ENCODE results near the gene ZBTB8A. TPM values are rescaled to one million over a fixed set of nuclear protein-coding genes. Genes with fewer than 3 reads are reported as not detected.

The ZBTB8A gene
- total and polyA plus RNA-seq, 10 of the 15 experiments (the other 5 are each of a cell fraction or from before 2014, with no cell fraction given), result 0.48 to 4.7 (median 2.4) TPM

DNA sequence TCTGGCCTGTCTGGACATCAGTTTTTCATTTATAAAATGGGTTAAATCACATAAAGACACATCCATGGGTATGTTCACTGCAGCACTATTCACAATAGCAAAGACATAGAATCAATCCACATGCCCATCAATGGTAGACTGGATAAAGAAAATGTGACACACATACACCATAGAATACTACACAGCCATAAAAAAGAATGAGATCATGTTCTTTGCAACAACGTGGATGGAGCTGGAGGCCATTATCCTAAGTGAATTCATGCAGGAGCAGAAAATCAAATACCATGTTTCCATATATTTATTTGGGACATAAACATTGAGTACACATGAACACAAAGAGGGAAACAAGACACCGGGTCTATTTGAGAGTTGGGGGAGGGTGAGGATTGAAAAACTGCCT is 83.0 kb downstream of the ZBTB8A start:
- Histone ChIP-seq H4K20me1 (ENCODE audit: control insufficient read depth, insufficient read depth) (no peaks in the 10 kb centered on the region), H3K9me3 (replicated peaks; ENCODE audit: control insufficient read depth, insufficient read depth, low read length) (peaks cover 4% of the 10 kb centered on the region), H3K79me2 (ENCODE audit: control insufficient read depth, insufficient read depth, low read length) (peaks cover 22% of the 10 kb centered on the region), H3K27ac (ENCODE audit: control insufficient read depth, insufficient read depth) (no peak overlapping the region), H3K27me3 (replicated peaks in 1 of 2; ENCODE audit: control insufficient read depth in 2 of 2, insufficient read depth in 2 of 2, low read length in 1 of 2) (no peaks in the 10 kb centered on the region), H3K36me3 (ENCODE audit: control insufficient read depth in 2 of 2, insufficient read depth in 2 of 2, low read length in 1 of 2) (peaks cover 0 to 16% of the 10 kb centered on the region in 2 experiments), H3K4me2 (ENCODE audit: control insufficient read depth, insufficient read depth) (no peak overlapping the region), H3K9ac (ENCODE audit: control insufficient read depth, insufficient read depth, low read length) (no peak overlapping the region), H3K4me3 (no peak overlapping the region), H3K4me1 (ENCODE audit: control insufficient read depth, insufficient read depth, low read length) (peaks cover 49% of the 10 kb centered on the region), H2AFZ (ENCODE audit: control insufficient read depth, low read depth, low read length) (no peak overlapping the region)
- FAIRE-seq, result no peak
- intact Hi-C loops (cut with micrococcal nuclease; ENCODE audit: unreplicated experiment) (no loop called here), in situ Hi-C loops (cut with MboI) (no loop called here)
- DNase-seq (ENCODE audit: low read depth, low spot score), result no peak
- no TSS peak for BruUV-seq (replicated peaks)
- ChIA-PET SMC1A (ENCODE audit: uncharacterized antibody, unreplicated experiment) (interaction anchor here (0.7 to 0.9 kb wide), 2 partner anchors 102 to 347 kb away, joined by 3 read pairs; no protein-coding TSS in a partner anchor), RAD21 (ENCODE audit: unreplicated experiment) (interaction anchor here (0.6 to 1.2 kb wide), 2 partner anchors 27 to 102 kb away, joined by 3 to 4 read pairs; no protein-coding TSS in a partner anchor), POLR2A (interaction anchor here (0.9 kb wide), 1 partner anchor 25 kb away, joined by 3 read pairs; no protein-coding TSS in a partner anchor), CTCF (interaction anchor here (0.8 to 1.3 kb wide), 2 partner anchors 18 to 102 kb away, joined by 3 to 4 read pairs; no protein-coding TSS in a partner anchor)
- no peak for ATAC-seq
- 86% methylated on average over 2 of the region's 2 CpGs for WGBS (ENCODE audit: insufficient coverage, insufficient replicate concordance, low lambda C conversion rate, missing lambda C conversion rate)
- TF ChIP-seq PAX8 (IDR thresholded peaks at IDR 0.05), result no peak
- TF ChIP-seq SKIL (IDR thresholded peaks at IDR 0.05; ENCODE audit: low read depth, poor library complexity, severe bottlenecking), result no peak
- TF ChIP-seq, protein P1, sequence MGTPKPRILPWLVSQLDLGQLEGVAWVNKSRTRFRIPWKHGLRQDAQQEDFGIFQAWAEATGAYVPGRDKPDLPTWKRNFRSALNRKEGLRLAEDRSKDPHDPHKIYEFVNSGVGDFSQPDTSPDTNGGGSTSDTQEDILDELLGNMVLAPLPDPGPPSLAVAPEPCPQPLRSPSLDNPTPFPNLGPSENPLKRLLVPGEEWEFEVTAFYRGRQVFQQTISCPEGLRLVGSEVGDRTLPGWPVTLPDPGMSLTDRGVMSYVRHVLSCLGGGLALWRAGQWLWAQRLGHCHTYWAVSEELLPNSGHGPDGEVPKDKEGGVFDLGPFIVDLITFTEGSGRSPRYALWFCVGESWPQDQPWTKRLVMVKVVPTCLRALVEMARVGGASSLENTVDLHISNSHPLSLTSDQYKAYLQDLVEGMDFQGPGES (IDR thresholded peaks at IDR 0.05), result no peak
- TF ChIP-seq E2F4 (IDR thresholded peaks at IDR 0.05; ENCODE audit: low read depth, low read length), result no peak
- no peak for TF ChIP-seq SMARCA5 (IDR thresholded peaks at IDR 0.05)
- TF ChIP-seq FOS (IDR thresholded peaks at IDR 0.05; ENCODE audit: borderline replicate concordance, extremely low read depth, insufficient read length), result no peak
- TF ChIP-seq RBBP5 (conservative IDR thresholded peaks at IDR 0.05), result no peak
